Esophagus (tissue), 2 donors: ENCODE data around the gene RAB4B. TPM values are rescaled to one million over a fixed set of nuclear protein-coding genes. Genes with fewer than 3 reads are reported as not detected.
"Not testable (repeated sequence)": the region's sequence is repeated elsewhere in the genome, so short reads cannot be mapped to it uniquely, and the experiment has no call there.

ENCODE experiments used
- H3K27ac ChIP-seq, 2 donors: one replicate each; pipeline ENCODE4 v1.5.1; 2013; ENCODE audit warnings: low read depth in 2 of 2, mild to moderate bottlenecking in 2 of 2, inconsistent platforms in 1 of 2, low read length in 1 of 2, moderate library complexity in 1 of 2
- H3K27me3 ChIP-seq, 2 donors: one replicate each; pipeline ENCODE4 v1.6.1; 2013; ENCODE audit warnings: low read length in 2 of 2, control low read depth in 1 of 2, mild to moderate bottlenecking in 1 of 2; ENCODE audit not compliant: insufficient read depth in 2 of 2, control insufficient read depth in 1 of 2
- H3K36me3 ChIP-seq, 2 donors: one replicate each; pipeline ENCODE4 v1.6.1; 2013; ENCODE audit warnings: low read length in 1 of 2; ENCODE audit not compliant: control insufficient read depth in 2 of 2, insufficient read depth in 2 of 2
- H3K4me1 ChIP-seq, 2 donors: one replicate each; pipeline ENCODE4 v1.6.1; 2013; ENCODE audit warnings: low read length in 1 of 2; ENCODE audit not compliant: control insufficient read depth in 2 of 2, insufficient read depth in 2 of 2
- H3K4me3 ChIP-seq, 2 donors: one replicate each; pipeline ENCODE4 v1.5.1; 2013; ENCODE audit warnings: low read length in 2 of 2, mild to moderate bottlenecking in 2 of 2, low read depth in 1 of 2, moderate library complexity in 1 of 2
- H3K9me3 ChIP-seq, 2 donors: one replicate each; pipeline ENCODE4 v1.6.1; 2013; ENCODE audit warnings: mild to moderate bottlenecking in 2 of 2, low read depth in 1 of 2, low read length in 1 of 2, moderate library complexity in 1 of 2; ENCODE audit not compliant: control insufficient read depth in 2 of 2, insufficient read depth in 1 of 2
- WGBS, 2 donors: extraction: QIAGEN DNeasy Blood & Tissue Kit; methylation state at CpG; one replicate each; pipeline ENCODE4 v1.1.7; 2013; 5-methylcytosine and 5-hydroxymethylcytosine counted together
- polyA plus RNA-seq, 2 donors: library from polyadenylated mRNA; stranded (reverse); fragments of 200-250 nt; gene quantifications; one replicate each; pipeline ENCODE4 v1.2.3, GENCODE V29; 2013
- donor health status: healthy with polysubstance abuse.
- donor health status: Bipolar disorder and iron deficiency.

RAB4B gene
- polyA plus RNA-seq, 2 donors: 30.9 to 41.8 TPM

DNA sequence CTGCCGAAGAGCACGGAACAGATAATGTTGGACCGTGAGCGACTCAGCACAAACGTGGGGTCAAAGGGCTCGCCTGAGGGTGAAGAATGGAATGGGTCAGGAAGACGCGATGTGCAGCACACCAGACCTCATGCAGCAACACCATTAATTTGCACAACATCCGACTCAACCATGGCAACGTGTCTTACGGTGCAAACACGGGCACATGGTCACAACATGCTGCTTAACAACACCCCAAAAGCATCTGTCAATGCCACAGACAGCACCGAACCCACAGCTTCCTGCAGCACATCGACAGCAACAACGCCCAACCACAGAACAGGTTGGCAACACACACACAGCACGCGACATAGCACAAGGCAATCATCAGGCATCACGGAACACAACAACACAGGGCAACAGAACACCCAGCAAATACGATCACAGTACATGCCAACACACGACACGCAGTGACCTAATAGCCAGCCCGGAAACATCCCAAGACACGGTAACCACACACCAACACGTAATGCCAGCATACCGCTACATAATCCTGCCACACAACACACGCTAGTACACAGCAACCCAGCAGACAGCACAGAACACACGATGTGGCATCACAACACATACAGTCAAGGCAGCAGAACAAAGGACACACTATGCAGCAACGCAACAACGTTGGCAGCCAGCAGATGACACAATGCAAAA lies 48.8 kb downstream of the RAB4B start:
- H3K27me3 ChIP-seq, H3K27ac ChIP-seq, H3K36me3 ChIP-seq, H3K4me3 ChIP-seq, H3K4me1 ChIP-seq, H3K9me3 ChIP-seq: not testable (repeated sequence)
- 85 to 87% methylated on average over 29 of the region's 29 CpGs for WGBS, 2 donors

DNA sequence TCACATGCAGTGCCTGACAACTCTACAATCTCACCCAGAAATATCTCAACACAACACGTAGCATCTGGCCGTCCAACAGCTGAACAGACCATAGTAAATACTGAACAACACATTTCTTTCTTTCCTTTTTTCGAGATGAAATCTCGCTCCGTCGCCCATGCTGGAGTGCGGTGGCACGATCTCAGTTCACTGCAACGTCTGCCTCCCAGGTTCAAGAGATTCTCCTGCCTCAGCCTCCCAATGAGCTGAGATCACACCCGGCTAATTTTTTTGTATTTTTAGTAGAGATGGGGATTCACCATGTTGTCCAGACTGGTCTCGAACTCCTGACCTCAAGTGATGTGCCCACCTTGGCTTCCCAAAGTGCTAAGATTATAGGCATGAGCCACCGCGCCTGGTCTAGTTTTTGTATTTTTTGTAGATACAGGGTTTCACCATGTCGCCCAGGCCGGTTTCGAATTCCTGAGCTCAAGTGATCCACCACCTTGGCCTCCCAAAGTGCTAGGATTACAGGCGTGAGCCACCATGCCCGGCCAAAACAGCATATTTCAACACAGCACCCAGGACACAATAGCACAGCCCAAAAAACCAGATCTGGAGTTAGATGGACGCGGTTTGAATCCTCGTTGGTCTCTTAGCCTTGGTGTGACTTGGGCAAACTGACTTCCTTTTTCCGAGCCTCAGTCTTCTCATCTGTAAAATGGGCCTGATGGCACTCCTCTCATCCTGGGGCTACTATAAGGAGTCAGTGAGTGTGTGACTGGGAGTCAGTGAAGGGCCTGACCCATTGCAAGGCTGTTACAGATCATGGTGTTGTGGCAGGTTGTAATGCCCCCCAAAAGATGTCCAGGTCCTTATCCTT lies 49.6 kb downstream of the RAB4B start:
- H3K9me3 ChIP-seq: no peaks in the 10 kb centered on the region
- peaks cover 0 to 7% of the 10 kb centered on the region in 2 donors for H3K36me3 ChIP-seq
- H3K4me3 ChIP-seq: no peak overlapping the region
- H3K27me3 ChIP-seq: no peaks in the 10 kb centered on the region
- H3K27ac ChIP-seq: no peak overlapping the region
- 96 to 97% methylated on average over 22 of the region's 22 CpGs for WGBS, 2 donors
- H3K4me1 ChIP-seq: no peaks in the 10 kb centered on the region

DNA sequence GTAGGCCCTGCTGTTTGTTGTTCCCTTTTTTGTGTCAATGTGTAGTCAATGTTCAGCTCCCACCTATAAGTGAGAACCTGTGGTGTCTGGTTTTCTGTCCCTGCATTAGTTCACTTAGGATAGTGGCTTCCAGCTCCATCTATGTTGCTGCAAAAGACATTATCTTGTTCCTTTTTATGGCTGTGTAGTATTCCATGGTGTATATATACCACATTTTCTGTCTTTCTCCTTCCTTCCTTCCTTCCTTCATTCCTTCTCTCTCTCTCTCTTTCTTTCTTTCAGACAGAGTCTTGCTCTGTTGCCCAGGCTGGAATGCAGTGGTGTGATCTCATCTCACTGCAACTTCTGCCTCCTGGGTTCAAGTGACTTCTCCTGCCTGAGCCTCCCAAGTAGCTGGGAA lies 51.2 kb downstream of the RAB4B start:
- H3K4me3 ChIP-seq: no peak overlapping the region
- H3K27ac ChIP-seq: no peak overlapping the region
- H3K4me1 ChIP-seq: no peaks in the 10 kb centered on the region
- peaks cover 0 to 7% of the 10 kb centered on the region in 2 donors for H3K36me3 ChIP-seq
- H3K27me3 ChIP-seq: no peaks in the 10 kb centered on the region
- no peaks in the 10 kb centered on the region for H3K9me3 ChIP-seq

DNA sequence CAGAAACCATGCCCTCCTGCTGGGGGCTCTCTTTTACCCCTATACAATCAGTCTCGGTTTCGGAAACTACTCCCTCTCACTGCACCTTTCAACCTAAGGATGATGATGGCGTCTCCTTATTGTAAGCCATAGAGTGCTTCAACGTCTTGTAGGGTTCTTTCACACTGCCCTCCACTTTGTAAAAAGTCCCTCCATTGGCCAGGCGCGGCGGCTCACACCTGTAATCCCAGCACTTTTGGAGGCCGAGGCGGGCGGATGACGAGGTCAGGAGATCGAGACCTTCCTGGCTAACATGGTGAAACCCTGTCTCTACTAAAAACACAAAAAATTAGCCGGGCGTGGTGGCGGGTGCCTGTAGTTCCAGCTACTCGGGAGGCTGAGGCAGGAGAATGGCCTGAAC lies 52.7 kb downstream of the RAB4B start:
- not testable (repeated sequence) for H3K36me3 ChIP-seq, H3K27me3 ChIP-seq, H3K4me3 ChIP-seq, H3K27ac ChIP-seq, H3K9me3 ChIP-seq, H3K4me1 ChIP-seq
- 93% methylated on average over 15 to 16 of the region's 16 CpGs for WGBS, 2 donors

DNA sequence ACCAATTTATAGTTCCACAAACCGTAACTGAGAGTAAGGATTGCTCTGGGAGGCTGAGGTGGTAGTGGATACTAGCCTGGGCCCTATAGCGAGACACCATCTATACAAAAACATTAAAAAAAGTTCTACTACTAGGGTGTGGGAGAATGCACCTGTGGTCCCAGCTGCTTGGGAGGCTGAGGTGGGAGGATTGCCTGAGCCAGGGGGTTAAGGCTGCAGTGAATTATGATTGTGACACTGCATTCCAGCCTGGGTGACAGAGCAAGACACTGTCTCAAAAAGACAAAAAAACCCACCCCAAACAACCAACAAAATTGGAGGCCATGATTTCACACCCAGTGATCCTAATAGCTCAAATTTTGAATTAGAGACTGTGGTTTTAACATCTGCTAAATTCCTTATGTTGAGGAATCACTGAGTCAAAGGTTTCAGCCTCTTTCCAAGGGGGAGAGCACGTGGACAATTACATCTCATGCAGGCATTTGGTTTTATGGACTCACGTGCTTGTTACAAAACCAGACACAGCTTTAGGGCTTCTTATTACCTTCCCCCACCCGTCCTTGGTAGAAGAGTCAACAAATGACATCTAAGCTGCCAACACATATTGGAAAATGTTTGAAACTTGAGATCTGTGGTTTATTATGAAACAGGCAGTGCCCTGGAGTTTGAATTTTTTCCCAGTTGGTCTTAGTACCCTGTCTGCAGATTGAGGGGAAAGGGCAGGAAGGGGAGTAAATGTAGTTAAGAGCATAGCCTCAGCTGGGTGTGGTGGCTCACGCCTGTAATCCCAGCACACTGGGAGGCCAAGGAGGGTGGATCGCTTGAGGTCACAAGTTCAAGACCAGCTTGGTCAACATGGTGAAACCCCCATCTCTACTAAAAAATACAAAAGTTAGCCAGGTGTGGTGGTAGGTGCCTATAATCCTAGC lies 53.7 kb downstream of the RAB4B start:
- WGBS, 2 donors: 61 to 67% methylated on average over 7 of the region's 7 CpGs
- H3K27ac ChIP-seq: no peak overlapping the region
- peaks cover 0 to 6% of the 10 kb centered on the region in 2 donors for H3K36me3 ChIP-seq
- H3K4me1 ChIP-seq: no peaks in the 10 kb centered on the region
- no peaks in the 10 kb centered on the region for H3K9me3 ChIP-seq
- no peak overlapping the region for H3K4me3 ChIP-seq
- H3K27me3 ChIP-seq: no peaks in the 10 kb centered on the region

DNA sequence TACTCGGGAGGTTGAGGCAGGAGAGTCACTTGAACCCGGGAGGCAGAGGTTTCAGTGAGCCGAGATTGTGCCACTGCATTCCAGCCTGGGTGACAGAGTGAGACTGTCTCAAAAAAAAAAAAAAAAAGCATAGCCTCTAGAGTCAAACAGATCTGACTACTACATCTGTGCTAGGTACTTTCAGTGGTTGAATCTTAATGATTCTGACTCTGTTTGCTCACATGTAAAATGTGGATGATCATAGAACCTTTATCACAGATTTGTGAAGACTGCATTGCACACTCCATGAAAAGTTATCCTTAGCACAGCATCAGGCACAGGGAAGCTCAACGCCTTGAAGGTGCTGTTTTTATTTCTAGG lies 54.4 kb downstream of the RAB4B start:
- H3K4me1 ChIP-seq, H3K27ac ChIP-seq, H3K36me3 ChIP-seq, H3K27me3 ChIP-seq, H3K9me3 ChIP-seq, H3K4me3 ChIP-seq: not testable (repeated sequence)
- whole genome bisulfite sequencing, 2 donors: 76% methylated on average over 4 of the region's 4 CpGs

DNA sequence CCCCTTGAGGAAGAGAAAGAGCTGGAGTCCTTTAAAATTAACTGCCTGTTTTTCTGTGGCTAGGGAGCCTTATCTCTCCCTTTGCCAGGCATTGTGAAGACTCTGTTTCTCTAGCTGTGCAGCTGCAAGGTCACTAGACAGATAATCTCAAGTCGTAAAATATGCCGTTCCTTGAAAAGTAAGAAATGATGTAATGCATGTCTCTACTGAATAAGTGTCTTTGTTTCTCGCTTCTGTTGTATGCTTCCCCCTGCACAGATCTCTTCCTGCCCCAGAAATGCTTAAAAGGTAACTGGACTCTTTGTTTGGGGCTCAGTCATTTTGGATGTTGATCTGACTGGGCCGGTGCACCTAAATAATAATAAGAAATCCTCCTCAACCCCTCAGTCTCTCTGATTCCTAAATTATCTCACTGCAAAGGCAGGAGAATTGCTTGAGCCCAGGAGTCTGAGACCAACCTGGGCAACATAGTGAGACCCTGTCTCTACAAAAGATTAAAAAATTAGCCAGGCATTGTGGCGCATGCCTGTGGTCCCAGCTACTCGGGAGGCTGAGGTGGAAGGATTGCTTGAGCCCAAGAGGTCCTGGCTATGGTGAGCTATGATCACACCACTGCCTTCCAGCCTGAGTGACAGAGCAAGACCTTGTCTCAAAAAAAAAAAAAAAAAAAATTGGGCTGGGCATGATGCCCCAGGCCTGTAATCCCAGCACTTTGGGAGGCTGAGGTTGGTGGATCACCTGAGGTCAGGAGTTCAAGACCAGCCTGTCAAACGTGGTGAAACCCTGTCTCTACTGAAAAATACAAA lies 55.9 kb downstream of the RAB4B start:
- H3K27ac ChIP-seq, H3K36me3 ChIP-seq, H3K4me1 ChIP-seq, H3K4me3 ChIP-seq, H3K27me3 ChIP-seq, H3K9me3 ChIP-seq: not testable (repeated sequence)
- WGBS, 2 donors: 49 to 60% methylated on average over 7 of the region's 7 CpGs

DNA sequence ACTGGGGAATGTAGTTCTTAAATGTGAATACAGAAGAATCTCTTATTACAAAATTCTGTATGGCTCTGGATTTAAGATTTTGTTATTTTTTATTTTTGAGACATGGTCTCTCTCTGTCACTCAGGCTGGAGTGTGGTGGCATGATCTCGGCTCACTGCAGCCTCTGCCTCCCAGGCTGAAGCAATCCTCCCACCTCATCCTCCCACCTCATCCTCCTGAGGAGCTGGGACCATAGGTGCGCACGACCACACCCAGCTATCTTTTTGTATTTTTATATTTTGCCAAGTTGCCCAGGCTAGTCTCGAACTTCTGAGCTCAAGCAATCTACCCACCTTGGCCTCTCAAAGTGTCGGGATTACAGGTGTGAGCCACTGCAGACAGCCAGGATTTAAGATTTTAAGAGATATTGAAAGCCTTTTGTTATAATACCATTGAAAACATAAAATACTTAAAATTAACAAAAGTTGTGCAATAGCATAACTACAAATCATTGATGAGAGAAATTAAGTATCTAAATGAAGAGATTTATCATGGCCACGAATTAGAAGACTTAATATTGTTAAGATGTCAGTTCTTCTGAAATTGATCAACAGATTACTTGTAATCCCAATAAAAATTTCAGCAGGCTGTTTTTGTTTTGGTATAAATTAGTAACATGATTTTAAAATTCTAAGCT lies 58.8 kb downstream of the RAB4B start:
- Histone ChIP-seq H3K36me3 (no peaks in the 10 kb centered on the region), H3K27ac (no peak overlapping the region), H3K4me1 (no peaks in the 10 kb centered on the region), H3K4me3 (no peak overlapping the region), H3K9me3 (no peaks in the 10 kb centered on the region), H3K27me3 (no peaks in the 10 kb centered on the region)
- WGBS, 2 donors: 80 to 82% methylated on average over 6 of the region's 6 CpGs

DNA sequence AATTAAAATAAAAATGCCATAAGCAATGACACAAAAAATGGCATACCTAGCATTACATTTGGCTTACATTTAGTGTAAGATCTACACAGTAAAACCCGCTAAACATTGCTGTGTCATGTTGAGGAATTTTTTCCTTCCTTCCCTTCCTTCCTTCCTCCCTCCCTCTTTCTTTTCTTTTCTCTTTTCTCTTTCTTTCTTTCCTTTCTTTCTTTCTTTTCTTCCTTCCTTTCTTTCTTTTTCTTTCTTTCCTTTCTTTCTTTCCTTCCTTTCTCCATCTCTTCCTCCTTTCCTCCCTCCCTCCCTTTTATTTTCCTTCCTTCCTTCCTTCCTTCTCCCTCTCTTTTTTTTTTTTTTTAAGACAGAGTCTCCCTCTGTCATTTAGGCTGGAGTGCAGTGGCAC lies 60.4 kb downstream of the RAB4B start:
- not testable (repeated sequence) for H3K27ac ChIP-seq, H3K27me3 ChIP-seq, H3K4me3 ChIP-seq, H3K4me1 ChIP-seq, H3K36me3 ChIP-seq, H3K9me3 ChIP-seq
- 76 to 91% methylated on average over 1 of the region's 1 CpG for WGBS, 2 donors
